ENCODE results near the gene TRPM2.
"Not testable (repeated sequence)": the region's sequence is repeated elsewhere in the genome, so short reads cannot be mapped to it uniquely, and the experiment has no call there.

Gene TRPM2

GRCh38 chr21:44415073-44416025, 61.9 kb downstream of the TRPM2 start:
- DNase-seq (ENCODE audit: low spot score) = no peak

DNA sequence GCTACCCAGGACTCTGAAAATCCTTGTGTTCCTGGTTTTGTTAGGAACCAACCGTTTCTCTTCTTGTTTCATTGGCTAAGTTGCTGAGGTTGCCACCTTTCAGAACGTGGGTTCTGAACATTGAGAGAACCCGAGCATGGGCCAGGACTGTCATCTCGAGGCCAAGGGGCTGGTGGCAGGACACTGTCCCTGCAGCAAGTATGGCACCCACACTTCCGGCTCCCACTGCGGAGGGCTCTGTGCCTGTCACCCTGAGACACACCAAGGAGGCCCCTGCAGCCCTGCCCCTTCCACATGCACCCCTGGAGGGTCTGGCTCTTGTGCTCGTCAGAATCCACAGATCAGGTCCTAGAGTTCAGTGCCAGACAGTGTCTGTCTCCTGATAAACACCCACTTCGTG, 62.8 kb downstream of the TRPM2 start:
- no peak for DNase-seq (ENCODE audit: low spot score)

DNA sequence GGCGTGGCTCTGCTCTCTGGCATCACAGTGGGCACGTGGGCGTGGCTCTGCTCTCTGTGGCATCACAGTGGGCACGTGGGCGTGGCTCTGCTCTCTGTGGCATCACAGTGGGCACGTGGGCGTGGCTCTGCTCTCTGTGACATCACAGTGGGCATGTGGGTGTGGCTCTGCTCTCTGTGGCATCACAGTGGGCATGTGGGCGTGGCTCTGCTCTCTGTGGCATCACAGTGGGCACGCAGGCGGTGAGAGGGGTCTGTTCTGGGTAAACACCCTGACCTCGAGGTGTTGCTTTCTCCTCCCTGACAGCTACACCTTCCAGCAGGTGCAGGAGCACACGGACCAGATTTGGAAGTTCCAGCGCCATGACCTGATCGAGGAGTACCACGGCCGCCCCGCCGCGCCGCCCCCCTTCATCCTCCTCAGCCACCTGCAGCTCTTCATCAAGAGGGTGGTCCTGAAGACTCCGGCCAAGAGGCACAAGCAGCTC, 64.2 kb downstream of the TRPM2 start:
- not testable (repeated sequence) for DNase-seq (ENCODE audit: low spot score)

- no peak for DNase-seq (ENCODE audit: low spot score)
These were observed 64.9 kb downstream of the TRPM2 start for GRCh38 chr21:44418108-44418875.

GRCh38 chr21:44418876-44419230, 65.4 kb downstream of the TRPM2 start:
- DNase-seq (ENCODE audit: low spot score) = no peak

- DNase-seq (ENCODE audit: low spot score) = no peak
These were observed 66.3 kb downstream of the TRPM2 start for GRCh38 chr21:44419679-44420078.

DNA sequence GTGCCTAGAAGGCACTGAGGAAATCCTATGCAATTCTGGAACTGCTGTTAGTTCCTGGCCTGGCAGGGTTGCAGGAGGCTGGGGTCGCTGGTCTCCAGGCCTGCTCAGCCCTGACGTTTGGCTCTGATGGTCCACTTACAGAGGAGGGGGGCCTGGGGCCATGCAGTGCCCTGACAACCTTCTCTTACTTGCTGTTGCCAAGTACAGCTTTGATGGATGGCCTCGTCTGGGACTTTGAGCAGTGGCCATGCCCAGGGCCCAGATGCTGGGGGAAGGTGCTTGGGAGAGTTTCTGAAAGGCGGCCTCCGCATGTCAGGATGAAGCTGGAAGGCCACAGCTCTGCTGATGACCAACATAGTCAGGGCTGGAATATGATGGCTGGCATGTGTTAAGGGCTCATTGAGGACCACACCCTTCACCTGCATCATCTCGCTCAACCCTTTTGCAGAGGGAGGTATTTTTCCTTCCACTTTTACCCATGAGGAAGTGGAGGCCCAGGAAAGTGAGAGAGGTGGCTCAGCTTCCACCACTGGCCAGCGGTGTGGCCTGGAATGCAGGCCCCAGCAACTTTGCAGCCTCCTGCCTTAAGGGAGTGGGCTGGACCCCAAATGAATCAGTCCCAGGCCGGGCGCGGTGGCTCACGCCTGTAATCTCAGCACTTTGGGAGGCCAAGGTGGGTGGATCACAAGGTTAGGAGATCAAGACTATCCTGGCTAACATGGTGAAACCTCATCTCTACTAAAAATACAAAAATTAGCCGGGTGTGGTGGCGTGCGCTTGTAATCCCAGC, 67.2 kb downstream of the TRPM2 start:
- DNase-seq (ENCODE audit: low spot score) = no peak

- DNase-seq (ENCODE audit: low spot score) = no peak
These were observed 68.8 kb downstream of the TRPM2 start for GRCh38 chr21:44421901-44422840.

DNA sequence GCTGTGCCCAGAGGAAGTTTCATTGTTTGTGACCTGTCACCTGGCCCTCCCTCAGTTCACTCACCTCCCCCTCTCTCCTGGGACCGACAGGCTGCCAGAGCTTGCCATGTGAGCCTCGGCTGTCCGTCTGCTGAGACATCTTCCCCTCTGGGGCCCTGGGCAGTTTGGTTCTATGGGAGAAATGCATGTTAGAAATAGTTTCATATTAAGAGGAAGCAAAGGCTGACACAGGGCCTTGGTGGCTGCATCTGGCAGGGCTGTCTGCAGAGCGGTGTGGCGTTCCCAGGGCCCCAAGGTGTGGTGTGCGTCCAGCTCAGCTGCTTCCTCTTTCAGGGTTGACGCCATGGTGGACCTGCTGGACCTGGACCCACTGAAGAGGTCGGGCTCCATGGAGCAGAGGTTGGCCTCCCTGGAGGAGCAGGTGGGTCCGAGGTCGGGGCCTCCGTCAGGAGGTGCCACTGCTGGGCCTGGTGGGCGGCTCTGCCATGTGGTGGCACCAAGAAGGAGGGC, 69.9 kb downstream of the TRPM2 start:
- no peak for DNase-seq (ENCODE audit: low spot score)

DNA sequence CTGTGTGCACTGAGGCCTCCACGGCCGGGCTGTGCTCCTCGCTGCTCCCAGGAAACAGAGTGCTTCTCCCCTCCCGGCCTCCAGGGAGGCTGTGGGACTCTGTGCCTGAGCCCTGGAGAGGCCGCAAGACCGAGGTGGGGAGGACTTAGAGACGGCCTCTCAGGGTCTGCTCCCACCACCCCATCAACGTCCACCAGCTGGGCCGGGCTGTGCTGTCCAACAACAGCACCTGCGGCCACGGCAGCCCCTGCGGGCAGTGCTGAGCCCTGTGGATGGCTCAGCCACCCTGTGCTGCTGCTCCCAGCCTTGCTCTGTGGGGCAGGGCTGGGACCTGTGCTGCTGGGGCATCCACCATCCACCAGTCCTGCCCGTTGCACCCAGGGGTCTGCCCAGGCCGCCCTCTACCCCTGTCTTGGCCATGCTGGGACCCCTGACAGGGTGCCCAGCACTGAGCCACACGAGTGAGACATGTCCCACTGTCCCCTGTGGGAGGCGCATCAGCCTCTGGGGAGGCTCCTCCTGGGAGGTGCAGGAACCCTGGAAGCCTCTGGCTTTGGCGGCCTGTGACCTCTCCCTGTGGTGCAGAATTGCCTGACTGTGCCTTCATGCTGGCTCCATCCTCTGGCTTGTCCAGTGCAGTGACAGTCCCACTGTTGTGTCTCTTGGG, 70.7 kb downstream of the TRPM2 start:
- no peak for DNase-seq (ENCODE audit: low spot score)

GRCh38 chr21:44424608-44425306, 71.3 kb downstream of the TRPM2 start:
- DNase-seq (ENCODE audit: low spot score) = no peak

GRCh38 chr21:44425307-44425894, 72.0 kb downstream of the TRPM2 start:
- no peak for DNase-seq (ENCODE audit: low spot score)

GRCh38 chr21:44425895-44426662, 72.7 kb downstream of the TRPM2 start:
- no peak for DNase-seq (ENCODE audit: low spot score)

DNA sequence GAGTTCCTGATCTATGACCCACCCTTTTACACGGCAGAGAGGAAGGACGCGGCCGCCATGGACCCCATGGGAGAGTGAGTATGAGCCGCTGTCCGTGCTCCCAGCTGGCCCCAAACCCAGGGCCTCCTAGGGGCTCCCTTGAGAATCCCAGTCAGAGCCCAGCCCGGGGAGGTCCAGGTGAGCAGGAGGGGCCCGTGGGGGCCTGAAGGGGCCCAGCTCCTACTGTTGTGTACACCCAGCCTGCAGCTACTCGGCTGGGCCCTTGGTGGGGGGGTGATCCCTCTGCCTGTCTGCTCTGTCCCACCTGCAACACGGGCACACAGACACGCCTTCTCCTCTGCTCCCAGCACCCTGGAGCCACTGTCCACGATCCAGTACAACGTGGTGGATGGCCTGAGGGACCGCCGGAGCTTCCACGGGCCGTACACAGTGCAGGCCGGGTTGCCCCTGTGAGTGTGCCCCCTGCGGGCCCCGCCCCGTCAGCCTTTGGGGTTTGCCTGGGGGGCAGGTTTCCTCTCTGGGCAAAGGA, 73.3 kb downstream of the TRPM2 start:
- no peak for DNase-seq (ENCODE audit: low spot score)

GRCh38 chr21:44427241-44428120, 74.1 kb downstream of the TRPM2 start:
- no peak for DNase-seq (ENCODE audit: low spot score)

- DNase-seq (ENCODE audit: low spot score) = peak; percentile 24
These were observed 75.0 kb downstream of the TRPM2 start for GRCh38 chr21:44428281-44428960.

DNA sequence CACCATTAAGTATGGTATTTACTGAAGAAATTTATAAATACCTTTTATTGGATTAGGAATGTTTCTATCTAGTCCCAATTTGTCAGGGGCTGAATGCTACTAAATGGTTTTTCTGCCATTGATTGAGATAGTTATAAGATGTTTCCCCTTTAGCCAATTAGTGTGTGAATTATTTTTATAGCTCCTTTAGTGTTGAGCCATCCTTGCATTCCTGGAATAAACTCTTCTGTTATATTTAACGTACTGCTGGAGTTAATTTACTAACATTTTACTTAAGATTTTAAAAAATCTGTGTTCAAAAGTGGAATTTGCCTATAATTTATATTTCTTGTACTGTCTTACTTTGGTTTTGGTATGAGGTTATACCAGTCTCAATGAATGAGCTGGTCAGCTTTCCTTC, 76.5 kb downstream of the TRPM2 start:
- DNase-seq (ENCODE audit: low spot score) = no peak
